ENCODE data around the gene ARL4C. TPM values are rescaled to one million over a fixed set of nuclear protein-coding genes. Genes with fewer than 3 reads are reported as not detected.

The ARL4C gene
- total and polyA plus RNA-seq, 4 donors: 1.4 to 2.8 (median 2.1) TPM

DNA sequence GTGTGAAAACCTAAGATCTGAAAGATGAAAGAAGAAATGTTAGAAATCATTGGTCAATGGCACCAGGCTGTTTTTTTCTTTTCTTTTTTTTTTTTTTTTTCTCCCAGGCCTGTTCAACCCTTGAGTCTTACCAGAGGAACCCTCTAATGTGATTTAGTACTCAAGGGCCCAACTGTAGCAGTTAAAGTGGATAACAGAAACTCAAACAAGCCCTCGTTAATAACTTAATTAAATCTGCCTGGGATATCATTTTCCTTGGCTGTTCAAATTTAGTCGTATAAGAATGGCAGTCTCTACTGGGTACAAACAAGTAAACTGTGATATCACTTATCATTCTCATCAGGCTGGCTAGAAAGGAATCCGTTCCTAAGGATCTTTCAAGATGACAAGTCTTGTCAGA lies 16.5 kb downstream of the ARL4C start:
- no peak overlapping the region for H3K27ac ChIP-seq (ENCODE audit: low read depth in 1 of 2, low read length in 2 of 2)
- no peaks in the 10 kb centered on the region for H3K4me1 ChIP-seq (ENCODE audit: control insufficient read depth in 4 of 4, insufficient read depth in 4 of 4, low read length in 3 of 4)
- H3K9ac ChIP-seq (ENCODE audit: low read depth in 1 of 2, low read length in 2 of 2): no peak overlapping the region
- H3K9me3 ChIP-seq (ENCODE audit: control insufficient read depth in 4 of 4, low read length in 3 of 4): no peaks in the 10 kb centered on the region
- no peaks in the 10 kb centered on the region for H3K27me3 ChIP-seq (ENCODE audit: control insufficient read depth in 4 of 4, insufficient read depth in 4 of 4, low read length in 3 of 4)
- no peak overlapping the region for H3K4me3 ChIP-seq (ENCODE audit: low read depth in 1 of 3, low read length in 3 of 3)
- no peak for DNase-seq (ENCODE audit: low spot score)
- no peaks in the 10 kb centered on the region for H3K36me3 ChIP-seq (ENCODE audit: control insufficient read depth in 4 of 4, insufficient read depth in 3 of 4, low read depth in 1 of 4, low read length in 3 of 4)
- 78% methylated on average over 3 of the region's 3 CpGs for WGBS
- TF ChIP-seq, protein P1, sequence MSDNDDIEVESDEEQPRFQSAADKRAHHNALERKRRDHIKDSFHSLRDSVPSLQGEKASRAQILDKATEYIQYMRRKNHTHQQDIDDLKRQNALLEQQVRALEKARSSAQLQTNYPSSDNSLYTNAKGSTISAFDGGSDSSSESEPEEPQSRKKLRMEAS (IDR thresholded peaks at IDR 0.05): no peak

DNA sequence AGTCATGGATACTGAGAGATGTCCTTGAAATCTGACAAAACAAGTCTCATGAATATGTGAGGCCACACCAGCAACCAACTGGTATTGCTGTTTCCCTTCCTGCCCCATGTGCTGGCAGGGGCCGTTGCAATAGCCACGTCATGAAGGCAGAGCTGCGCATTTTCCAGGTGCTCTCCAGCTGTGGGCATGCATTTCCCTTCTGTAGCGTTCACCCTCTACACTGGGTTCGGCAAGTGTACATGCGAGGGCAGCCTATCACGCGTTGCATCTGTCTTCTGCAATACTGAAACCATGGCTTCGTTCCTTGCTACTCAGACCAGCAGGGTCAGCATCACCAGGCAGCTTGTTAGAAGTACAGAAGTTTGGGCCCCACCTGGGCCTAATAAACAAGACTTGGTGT lies 17.4 kb downstream of the ARL4C start:
- H3K27me3 ChIP-seq (ENCODE audit: control insufficient read depth in 4 of 4, insufficient read depth in 4 of 4, low read length in 3 of 4): no peaks in the 10 kb centered on the region
- no peak overlapping the region for H3K27ac ChIP-seq (ENCODE audit: low read depth in 1 of 2, low read length in 2 of 2)
- TF ChIP-seq RAD21 (IDR thresholded peaks at IDR 0.05) (no peak), SP1 (IDR thresholded peaks at IDR 0.05) (no peak), YY1 (IDR thresholded peaks at IDR 0.05) (no peak), NR2F2 (IDR thresholded peaks at IDR 0.05) (no peak), RXRA (IDR thresholded peaks at IDR 0.05) (no peak), JUND (IDR thresholded peaks at IDR 0.05) (no peak), HNF4G (IDR thresholded peaks at IDR 0.05) (no peak), GABPA (IDR thresholded peaks at IDR 0.05 in 1 of 2, conservative IDR thresholded peaks at IDR 0.05 in 1 of 2) (no peak), EGR1 (IDR thresholded peaks at IDR 0.05; ENCODE audit: low read depth in 2 of 2) (no peak), FOXA1 (IDR thresholded peaks at IDR 0.05) (no peak), FOXA2 (IDR thresholded peaks at IDR 0.05) (no peak), CTCF (IDR thresholded peaks at IDR 0.05; ENCODE audit: low read depth, low read length, missing input control) (no peak), HNF4A (conservative IDR thresholded peaks at IDR 0.05) (no peak), TAF1 (conservative IDR thresholded peaks at IDR 0.05) (no peak)
- TF ChIP-seq, protein P1 (IDR thresholded peaks at IDR 0.05): no peak
- TF ChIP-seq, protein P2, sequence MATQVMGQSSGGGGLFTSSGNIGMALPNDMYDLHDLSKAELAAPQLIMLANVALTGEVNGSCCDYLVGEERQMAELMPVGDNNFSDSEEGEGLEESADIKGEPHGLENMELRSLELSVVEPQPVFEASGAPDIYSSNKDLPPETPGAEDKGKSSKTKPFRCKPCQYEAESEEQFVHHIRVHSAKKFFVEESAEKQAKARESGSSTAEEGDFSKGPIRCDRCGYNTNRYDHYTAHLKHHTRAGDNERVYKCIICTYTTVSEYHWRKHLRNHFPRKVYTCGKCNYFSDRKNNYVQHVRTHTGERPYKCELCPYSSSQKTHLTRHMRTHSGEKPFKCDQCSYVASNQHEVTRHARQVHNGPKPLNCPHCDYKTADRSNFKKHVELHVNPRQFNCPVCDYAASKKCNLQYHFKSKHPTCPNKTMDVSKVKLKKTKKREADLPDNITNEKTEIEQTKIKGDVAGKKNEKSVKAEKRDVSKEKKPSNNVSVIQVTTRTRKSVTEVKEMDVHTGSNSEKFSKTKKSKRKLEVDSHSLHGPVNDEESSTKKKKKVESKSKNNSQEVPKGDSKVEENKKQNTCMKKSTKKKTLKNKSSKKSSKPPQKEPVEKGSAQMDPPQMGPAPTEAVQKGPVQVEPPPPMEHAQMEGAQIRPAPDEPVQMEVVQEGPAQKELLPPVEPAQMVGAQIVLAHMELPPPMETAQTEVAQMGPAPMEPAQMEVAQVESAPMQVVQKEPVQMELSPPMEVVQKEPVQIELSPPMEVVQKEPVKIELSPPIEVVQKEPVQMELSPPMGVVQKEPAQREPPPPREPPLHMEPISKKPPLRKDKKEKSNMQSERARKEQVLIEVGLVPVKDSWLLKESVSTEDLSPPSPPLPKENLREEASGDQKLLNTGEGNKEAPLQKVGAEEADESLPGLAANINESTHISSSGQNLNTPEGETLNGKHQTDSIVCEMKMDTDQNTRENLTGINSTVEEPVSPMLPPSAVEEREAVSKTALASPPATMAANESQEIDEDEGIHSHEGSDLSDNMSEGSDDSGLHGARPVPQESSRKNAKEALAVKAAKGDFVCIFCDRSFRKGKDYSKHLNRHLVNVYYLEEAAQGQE (IDR thresholded peaks at IDR 0.05): no peak
- TF ChIP-seq, protein P3, sequence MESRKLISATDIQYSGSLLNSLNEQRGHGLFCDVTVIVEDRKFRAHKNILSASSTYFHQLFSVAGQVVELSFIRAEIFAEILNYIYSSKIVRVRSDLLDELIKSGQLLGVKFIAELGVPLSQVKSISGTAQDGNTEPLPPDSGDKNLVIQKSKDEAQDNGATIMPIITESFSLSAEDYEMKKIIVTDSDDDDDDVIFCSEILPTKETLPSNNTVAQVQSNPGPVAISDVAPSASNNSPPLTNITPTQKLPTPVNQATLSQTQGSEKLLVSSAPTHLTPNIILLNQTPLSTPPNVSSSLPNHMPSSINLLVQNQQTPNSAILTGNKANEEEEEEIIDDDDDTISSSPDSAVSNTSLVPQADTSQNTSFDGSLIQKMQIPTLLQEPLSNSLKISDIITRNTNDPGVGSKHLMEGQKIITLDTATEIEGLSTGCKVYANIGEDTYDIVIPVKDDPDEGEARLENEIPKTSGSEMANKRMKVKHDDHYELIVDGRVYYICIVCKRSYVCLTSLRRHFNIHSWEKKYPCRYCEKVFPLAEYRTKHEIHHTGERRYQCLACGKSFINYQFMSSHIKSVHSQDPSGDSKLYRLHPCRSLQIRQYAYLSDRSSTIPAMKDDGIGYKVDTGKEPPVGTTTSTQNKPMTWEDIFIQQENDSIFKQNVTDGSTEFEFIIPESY (IDR thresholded peaks at IDR 0.05): no peak
- TF ChIP-seq, protein P4, sequence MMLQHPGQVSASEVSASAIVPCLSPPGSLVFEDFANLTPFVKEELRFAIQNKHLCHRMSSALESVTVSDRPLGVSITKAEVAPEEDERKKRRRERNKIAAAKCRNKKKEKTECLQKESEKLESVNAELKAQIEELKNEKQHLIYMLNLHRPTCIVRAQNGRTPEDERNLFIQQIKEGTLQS (IDR thresholded peaks at IDR 0.05): no peak
- H3K4me1 ChIP-seq (ENCODE audit: control insufficient read depth in 4 of 4, insufficient read depth in 4 of 4, low read length in 3 of 4): no peaks in the 10 kb centered on the region
- H3K36me3 ChIP-seq (ENCODE audit: control insufficient read depth in 4 of 4, insufficient read depth in 3 of 4, low read depth in 1 of 4, low read length in 3 of 4): no peaks in the 10 kb centered on the region
- H3K4me3 ChIP-seq (ENCODE audit: low read depth in 1 of 3, low read length in 3 of 3): no peak overlapping the region
- no peak overlapping the region for H3K9ac ChIP-seq (ENCODE audit: low read depth in 1 of 2, low read length in 2 of 2)
- H3K9me3 ChIP-seq (ENCODE audit: control insufficient read depth in 4 of 4, low read length in 3 of 4): no peaks in the 10 kb centered on the region
- 93% methylated on average over 9 of the region's 9 CpGs for WGBS
- DNase-seq (ENCODE audit: low spot score): no peak

Measured in liver (tissue), 9 donors.